Stimulated activated effector memory CD8-positive, alpha-beta T cell treated with anti-CD3 and anti-CD28 coated beads, Interleukin-12 subunit alpha, Interleukin-12 subunit beta, amount 100 ng/mL, for 72 hours (primary cell): ENCODE results near the gene LYVE1.
"Not testable (repeated sequence)": the region's sequence is repeated elsewhere in the genome, so short reads cannot be mapped to it uniquely, and the experiment has no call there.

Experiments used
- ATAC-seq: fragments of 150-1000 bp; cut with Tn5 transposase; 2 replicates; pipeline ENCODE4 v1.10.0; 2021
- DNase-seq, 2 donors: peaks; one replicate each; pipeline ENCODE4 v3.0.0; 2021 to 2022; ENCODE audit warnings: low spot score in 2 of 2
- H3K27ac Mint-ChIP-seq: one replicate; pipeline ENCODE4 v1.8.0; 2022; ENCODE audit warnings: mild to moderate bottlenecking, mixed read lengths
- H3K36me3 Mint-ChIP-seq: one replicate; pipeline ENCODE4 v1.8.0; 2022; ENCODE audit warnings: mild to moderate bottlenecking, mixed read lengths
- H3K4me1 Mint-ChIP-seq: one replicate; pipeline ENCODE4 v1.8.0; 2022; ENCODE audit warnings: mixed read lengths
- H3K4me3 Mint-ChIP-seq: one replicate; pipeline ENCODE4 v1.8.0; 2022; ENCODE audit warnings: mild to moderate bottlenecking, mixed read lengths
- H3K9me3 Mint-ChIP-seq: one replicate; pipeline ENCODE4 v1.8.0; 2022; ENCODE audit warnings: mixed read lengths

Gene LYVE1

DNA sequence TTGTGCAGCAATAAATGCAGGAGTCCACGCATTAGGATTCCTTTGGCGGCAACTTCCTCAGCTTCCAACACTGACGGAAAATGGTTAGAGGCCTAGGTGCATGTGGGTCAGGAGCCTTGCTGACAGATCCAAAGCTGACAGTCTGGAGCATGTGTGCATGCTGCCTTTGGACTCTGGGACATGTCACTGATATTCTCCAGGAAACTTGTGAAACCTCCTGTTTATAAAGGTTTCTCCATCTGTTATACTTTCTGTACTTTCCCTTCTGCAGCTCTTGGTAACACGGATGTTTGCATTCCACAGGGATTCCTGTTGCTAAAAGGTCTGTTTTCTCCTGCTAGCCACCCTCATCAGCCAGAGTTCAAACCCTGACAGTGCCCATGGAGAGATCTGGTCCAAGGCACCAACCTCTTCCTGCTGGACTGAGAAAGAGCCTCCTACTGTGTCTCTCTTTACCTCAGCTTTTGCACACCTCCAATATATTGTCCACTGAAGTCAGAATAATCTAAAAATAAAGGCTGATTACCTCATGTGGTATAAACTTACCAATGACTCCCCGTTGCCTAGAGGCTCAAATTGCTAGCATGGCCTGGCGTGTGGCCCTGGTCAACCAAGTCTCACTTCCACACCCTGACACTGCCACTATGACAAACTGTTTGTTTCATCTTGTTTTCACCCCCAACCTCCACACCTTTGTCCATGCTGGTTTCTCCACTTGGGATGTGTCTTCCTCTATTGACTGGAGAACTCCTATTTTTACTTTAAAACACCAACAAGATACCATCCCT lies 31.1 kb upstream of the LYVE1 start:
- Mint-ChIP-seq H3K27ac (no peak overlapping the region), H3K4me1 (no peaks in the 10 kb centered on the region), H3K36me3 (no peaks in the 10 kb centered on the region), H3K4me3 (no peak overlapping the region), H3K9me3 (no peaks in the 10 kb centered on the region)
- no peak for ATAC-seq
- no peak for DNase-seq

DNA sequence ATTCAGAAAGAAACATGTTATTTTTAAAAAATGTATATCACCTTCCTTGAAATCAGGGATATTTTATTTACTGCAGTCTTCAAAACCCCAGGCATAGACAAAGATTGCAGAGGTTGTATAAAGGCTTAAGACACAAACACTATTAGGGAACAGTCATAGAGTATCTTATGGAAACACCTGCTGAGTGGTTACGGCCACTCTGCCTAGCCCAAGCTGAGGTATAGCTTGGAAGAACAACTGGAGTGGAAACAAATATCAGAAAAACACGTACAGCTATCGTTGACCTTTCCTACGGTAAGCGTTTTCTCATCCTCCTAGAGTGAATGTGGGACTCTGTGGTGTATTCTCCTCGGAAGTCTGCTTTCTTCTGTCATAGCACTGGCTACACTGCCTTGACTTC lies 30.4 kb upstream of the LYVE1 start:
- H3K36me3 Mint-ChIP-seq, result no peaks in the 10 kb centered on the region
- no peak overlapping the region for H3K4me3 Mint-ChIP-seq
- H3K9me3 Mint-ChIP-seq, result no peaks in the 10 kb centered on the region
- H3K27ac Mint-ChIP-seq, result no peak overlapping the region
- H3K4me1 Mint-ChIP-seq, result no peaks in the 10 kb centered on the region
- no peak for ATAC-seq
- DNase-seq, result no peak

DNA sequence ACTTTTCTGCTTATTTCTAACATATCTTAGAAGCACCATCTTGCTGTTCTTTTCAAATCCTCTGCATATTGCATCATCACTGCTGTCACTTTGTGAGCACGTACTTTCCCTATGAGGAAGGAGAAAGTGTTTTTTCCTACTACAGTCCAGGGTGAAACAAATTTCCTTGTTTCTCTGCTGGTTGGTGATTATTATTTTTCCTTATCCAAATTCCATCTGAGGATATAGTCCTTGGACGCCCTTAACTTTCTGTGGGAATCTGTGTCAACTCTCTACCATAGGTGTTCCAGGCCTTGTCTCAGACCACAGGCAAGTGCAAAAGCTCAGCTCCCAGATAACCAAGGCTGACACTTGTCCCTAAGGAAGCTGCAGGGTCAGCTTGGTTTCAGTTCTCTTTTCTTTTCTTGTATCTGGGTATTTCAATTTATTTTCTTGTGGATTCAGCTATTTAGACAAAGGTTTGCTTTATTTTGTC lies 29.4 kb upstream of the LYVE1 start:
- no peak overlapping the region for H3K27ac Mint-ChIP-seq
- DNase-seq (no peak), ATAC-seq (no peak)
- H3K9me3 Mint-ChIP-seq, result no peaks in the 10 kb centered on the region
- no peaks in the 10 kb centered on the region for H3K4me1 Mint-ChIP-seq
- H3K4me3 Mint-ChIP-seq, result no peak overlapping the region
- no peaks in the 10 kb centered on the region for H3K36me3 Mint-ChIP-seq

DNA sequence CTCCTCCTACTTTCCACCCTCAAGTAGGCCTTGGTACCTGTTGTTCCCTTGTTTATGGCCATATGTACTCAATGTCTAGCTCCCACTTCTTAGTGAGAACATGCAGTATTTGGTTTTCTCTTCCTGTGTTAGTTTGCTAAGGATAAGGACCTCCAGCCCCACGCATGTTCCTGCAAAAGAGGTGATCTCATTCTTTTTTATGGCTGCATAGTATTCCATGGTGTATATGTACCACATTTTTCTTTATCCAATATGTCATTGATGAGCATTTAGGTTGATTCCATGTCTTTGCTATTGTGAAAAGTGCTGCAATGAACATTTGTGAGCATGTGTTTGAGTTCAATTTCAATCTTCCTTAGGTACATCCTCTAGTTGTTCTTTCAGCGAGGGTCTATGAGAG lies 27.4 kb upstream of the LYVE1 start:
- not testable (repeated sequence) for ATAC-seq, H3K9me3 Mint-ChIP-seq, H3K4me1 Mint-ChIP-seq, H3K27ac Mint-ChIP-seq, H3K36me3 Mint-ChIP-seq, DNase-seq, H3K4me3 Mint-ChIP-seq

DNA sequence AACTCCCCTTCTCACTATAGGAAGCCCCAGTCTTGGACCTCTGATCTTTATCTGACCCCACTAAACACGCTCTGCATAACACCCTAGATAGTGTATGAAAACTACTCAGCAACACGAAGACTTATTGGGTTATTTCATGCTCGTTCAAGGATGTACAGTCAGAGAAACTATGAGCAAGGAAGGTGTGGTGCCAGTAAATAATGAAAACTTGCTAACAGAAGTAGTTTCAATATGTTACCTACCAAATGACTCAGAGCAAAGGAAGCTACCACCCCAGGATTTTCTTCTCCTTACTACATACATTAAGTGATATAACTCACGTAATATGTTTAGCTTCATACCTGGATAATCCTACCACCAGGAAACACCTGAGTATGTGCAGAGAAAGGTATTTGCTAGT lies 25.9 kb upstream of the LYVE1 start:
- H3K4me1 Mint-ChIP-seq, result no peaks in the 10 kb centered on the region
- no peak overlapping the region for H3K4me3 Mint-ChIP-seq
- peak; percentile 95 for ATAC-seq
- DNase-seq, result no peak
- H3K9me3 Mint-ChIP-seq, result no peaks in the 10 kb centered on the region
- H3K27ac Mint-ChIP-seq, result no peak overlapping the region
- no peaks in the 10 kb centered on the region for H3K36me3 Mint-ChIP-seq

DNA sequence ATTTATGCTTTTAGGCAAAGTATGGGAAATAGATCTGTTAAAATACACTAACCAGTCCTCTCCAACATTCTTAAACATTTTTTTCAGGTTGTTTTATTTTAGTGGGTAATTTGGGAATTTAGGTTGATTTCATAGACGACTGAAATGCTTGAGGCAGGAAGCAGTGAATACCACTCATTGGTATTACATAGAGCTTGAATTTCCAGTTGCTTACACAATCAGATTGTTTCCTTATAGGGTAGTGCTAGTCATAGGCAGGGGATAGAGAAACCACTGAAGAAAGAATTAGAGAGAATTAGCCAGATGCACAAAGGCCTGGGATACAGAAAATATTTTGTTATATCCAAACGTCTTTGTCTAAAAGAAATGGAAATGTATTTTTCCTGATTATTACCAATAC lies 23.9 kb upstream of the LYVE1 start:
- Mint-ChIP-seq H3K9me3 (no peaks in the 10 kb centered on the region), H3K4me1 (no peaks in the 10 kb centered on the region), H3K27ac (no peak overlapping the region), H3K4me3 (no peak overlapping the region), H3K36me3 (no peaks in the 10 kb centered on the region)
- DNase-seq, result no peak
- no peak for ATAC-seq

DNA sequence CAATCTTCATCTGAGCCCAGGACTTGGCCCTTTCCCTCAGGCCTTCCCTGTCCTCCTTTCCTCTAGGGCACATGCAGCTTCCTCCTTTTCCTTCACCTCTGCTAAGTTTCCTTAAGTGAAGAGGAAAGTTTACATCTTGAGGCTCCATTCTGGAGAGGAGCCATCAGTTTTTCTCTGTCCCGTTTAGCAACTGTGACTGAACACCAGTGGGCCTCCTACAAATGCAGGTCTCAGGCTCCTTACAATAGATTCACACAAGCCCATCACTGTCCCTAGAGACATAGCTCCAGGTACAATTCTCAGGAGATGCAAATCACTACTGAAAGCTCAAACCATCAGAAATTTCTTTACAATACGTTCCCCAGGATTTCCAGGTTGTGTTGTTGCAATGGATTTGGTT lies 23.3 kb upstream of the LYVE1 start:
- ATAC-seq, result no peak
- Mint-ChIP-seq H3K27ac (no peak overlapping the region), H3K9me3 (no peaks in the 10 kb centered on the region), H3K36me3 (no peaks in the 10 kb centered on the region), H3K4me3 (no peak overlapping the region), H3K4me1 (no peaks in the 10 kb centered on the region)
- DNase-seq, result no peak

DNA sequence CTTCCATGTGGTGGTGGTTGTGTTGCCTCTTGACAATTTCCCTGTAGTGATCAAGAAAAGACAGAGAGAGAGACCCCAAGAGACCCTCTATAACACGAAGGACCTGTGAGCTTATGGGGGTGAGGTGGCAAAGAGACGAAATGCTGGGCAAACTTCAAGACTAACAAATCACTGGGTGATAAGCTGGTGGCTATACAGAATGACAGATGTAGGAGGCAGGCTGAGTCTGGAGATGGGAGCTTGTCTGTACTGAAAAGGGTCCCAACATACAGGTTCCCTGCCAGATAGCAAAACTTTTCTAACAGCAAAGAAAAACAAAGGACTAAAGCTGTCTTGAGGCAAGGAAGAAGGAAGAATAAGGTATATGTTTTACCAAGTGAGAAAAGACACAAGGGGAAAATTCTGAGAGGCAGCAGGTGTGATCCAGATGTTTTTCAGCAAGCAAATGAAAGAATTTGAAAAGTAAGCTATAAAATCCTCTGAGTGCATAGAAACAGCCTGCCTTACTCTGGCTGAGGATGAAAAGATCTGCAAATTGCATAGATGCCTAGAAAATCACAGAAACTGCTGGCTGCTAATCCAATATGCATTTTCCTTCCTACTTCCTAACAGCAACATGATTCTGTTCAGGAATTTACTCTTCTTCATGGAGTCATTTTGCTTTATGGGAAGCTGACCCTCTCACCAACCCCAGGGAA lies 21.9 kb upstream of the LYVE1 start:
- Mint-ChIP-seq H3K4me3 (no peak overlapping the region), H3K4me1 (no peaks in the 10 kb centered on the region), H3K27ac (no peak overlapping the region), H3K9me3 (no peaks in the 10 kb centered on the region), H3K36me3 (no peaks in the 10 kb centered on the region)
- ATAC-seq (no peak), DNase-seq (no peak)

DNA sequence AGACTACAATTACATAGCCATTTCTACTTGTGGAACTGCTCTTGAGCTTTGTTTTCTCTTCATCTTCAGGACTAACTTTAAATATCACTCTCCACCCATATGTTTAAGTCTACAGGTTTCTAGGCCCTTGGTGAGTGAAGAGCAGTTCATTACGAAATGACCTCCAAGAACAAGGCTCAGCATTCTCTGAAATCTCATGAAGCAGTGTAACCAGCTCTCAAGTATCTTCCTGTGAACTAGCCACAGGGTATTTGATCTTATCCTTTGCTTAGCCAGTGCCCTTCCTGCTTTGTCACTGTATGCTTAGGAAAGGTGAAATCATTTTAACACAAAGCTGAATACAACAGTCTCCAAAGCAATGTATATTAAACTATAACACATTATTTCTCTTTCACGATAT lies 20.4 kb upstream of the LYVE1 start:
- H3K9me3 Mint-ChIP-seq, result no peaks in the 10 kb centered on the region
- H3K4me1 Mint-ChIP-seq, result no peaks in the 10 kb centered on the region
- H3K36me3 Mint-ChIP-seq, result no peaks in the 10 kb centered on the region
- DNase-seq, result no peak
- no peak overlapping the region for H3K27ac Mint-ChIP-seq
- ATAC-seq, result no peak
- no peak overlapping the region for H3K4me3 Mint-ChIP-seq

DNA sequence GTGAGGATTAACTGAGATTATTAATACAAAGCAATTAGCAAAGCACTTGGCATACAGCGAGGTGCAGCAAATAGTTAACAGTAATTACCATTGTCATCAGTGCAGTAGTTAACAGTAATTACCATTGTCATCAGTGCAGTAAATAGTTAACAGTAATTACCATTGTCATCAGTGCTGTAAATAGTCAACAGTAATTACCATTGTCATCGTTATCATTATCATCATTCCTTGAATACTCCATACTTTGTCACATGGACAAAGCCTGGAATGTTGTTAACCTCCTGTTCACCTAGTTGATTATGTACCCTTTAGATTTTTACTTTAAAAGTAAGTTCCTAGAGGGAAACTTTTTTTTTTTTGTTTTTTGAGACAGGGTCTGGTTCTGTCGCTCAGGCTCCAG lies 19.5 kb upstream of the LYVE1 start:
- Mint-ChIP-seq H3K27ac (no peak overlapping the region), H3K4me1 (no peaks in the 10 kb centered on the region)

DNA sequence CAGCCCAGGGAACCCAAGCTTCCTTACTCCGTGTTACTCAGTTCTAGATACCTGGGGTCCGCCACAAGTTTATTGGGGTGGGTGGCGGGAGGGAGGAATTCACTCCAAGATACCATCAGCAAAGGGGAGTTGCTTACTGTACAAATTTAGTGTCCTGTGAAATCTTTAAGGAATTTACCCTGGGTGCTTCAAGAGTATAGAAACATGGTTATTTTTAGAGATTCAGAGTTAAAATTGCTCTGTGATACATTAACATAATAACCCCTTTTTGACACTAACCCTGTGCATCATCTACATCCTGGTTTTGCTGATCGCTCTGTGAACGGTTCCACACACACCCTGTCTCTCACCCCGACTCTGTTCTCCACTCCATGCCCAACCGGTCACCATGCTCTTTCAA lies 18.9 kb upstream of the LYVE1 start:
- Mint-ChIP-seq H3K9me3 (no peaks in the 10 kb centered on the region), H3K4me1 (no peaks in the 10 kb centered on the region), H3K27ac (no peak overlapping the region), H3K4me3 (no peak overlapping the region), H3K36me3 (no peaks in the 10 kb centered on the region)
- DNase-seq, result no peak
- no peak for ATAC-seq

More for the DNA sequence above, 19.5 kb upstream of the LYVE1 start:
- H3K36me3 Mint-ChIP-seq, result no peaks in the 10 kb centered on the region
- H3K4me3 Mint-ChIP-seq, result no peak overlapping the region
- H3K9me3 Mint-ChIP-seq, result no peaks in the 10 kb centered on the region
- DNase-seq (no peak), ATAC-seq (no peak)

DNA sequence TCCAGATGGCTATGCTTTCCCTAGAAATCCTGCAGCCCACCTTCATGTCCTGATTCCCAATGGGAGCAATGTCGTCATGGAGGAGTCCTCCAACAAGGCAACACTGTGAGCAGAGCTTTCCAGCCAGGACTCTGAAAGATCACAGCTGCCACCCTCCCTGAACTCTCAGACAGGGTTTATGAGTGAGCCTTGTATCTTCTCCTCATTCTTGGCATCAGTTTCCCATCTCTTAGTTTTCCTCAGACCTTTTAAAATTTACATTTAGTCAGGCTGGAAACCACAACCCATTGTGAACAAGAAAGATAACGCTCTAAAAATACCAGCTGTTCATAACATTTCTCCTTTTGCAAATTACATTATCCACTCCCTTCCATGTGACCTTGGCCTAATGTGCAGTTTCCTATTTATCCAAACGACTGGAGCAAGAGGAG lies 15.6 kb upstream of the LYVE1 start:
- ATAC-seq (no peak), DNase-seq (no peak)
- Mint-ChIP-seq H3K27ac (no peak overlapping the region), H3K4me1 (no peaks in the 10 kb centered on the region), H3K36me3 (no peaks in the 10 kb centered on the region), H3K4me3 (no peak overlapping the region), H3K9me3 (no peaks in the 10 kb centered on the region)

DNA sequence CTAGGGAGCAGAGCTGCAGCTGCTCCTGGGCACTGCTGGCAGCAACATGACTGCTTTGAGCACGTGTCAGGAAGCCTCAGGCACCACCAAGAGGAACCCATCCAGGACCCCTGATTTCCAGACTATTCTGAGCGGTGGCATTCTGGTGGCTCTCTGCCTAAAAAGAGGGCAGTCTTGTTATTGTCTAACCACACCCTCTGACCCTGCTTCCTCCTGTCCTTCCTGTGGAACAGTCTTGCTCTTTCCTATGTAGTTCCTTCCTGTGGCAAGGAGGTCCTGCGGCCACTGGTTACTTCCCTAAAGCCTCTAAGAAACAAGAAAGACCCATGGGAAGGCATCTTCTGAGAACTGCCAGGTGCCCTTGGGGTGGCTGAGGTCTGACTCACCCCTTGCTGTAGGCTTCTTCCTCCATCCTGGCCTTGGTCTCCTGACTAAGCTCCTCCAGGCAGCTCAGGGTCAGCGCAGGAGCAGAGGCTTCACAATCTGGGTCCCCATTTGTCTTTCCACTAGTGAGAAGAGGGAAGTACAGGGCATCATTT lies 13.1 kb upstream of the LYVE1 start:
- H3K9me3 Mint-ChIP-seq, result no peaks in the 10 kb centered on the region
- H3K27ac Mint-ChIP-seq, result no peak overlapping the region
- DNase-seq (no peak), ATAC-seq (no peak)
- H3K4me1 Mint-ChIP-seq, result no peaks in the 10 kb centered on the region
- H3K4me3 Mint-ChIP-seq, result no peak overlapping the region
- no peaks in the 10 kb centered on the region for H3K36me3 Mint-ChIP-seq

DNA sequence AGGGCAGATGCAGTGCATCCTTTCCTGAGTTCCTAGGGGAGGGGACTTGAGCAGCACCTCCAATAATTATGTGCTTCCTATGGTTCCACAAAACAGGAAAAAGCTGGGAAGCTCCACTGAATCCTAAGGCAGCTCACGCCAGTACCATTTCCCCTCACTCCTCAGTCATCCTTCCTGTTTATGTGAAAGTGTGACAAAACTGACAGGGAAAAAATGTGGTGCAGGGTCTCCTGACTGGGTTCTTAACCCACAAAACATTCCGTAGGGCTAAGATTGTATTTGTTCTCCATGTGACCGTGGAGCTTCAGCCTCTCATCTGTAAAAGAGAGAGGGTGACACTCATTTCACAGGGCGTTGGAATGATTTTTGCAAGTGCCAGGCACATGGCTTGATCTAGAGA lies 12.2 kb upstream of the LYVE1 start:
- no peak for DNase-seq
- H3K36me3 Mint-ChIP-seq, result no peaks in the 10 kb centered on the region
- no peak overlapping the region for H3K27ac Mint-ChIP-seq
- H3K4me1 Mint-ChIP-seq, result no peaks in the 10 kb centered on the region
- H3K9me3 Mint-ChIP-seq, result no peaks in the 10 kb centered on the region
- ATAC-seq, result no peak
- H3K4me3 Mint-ChIP-seq, result no peak overlapping the region

DNA sequence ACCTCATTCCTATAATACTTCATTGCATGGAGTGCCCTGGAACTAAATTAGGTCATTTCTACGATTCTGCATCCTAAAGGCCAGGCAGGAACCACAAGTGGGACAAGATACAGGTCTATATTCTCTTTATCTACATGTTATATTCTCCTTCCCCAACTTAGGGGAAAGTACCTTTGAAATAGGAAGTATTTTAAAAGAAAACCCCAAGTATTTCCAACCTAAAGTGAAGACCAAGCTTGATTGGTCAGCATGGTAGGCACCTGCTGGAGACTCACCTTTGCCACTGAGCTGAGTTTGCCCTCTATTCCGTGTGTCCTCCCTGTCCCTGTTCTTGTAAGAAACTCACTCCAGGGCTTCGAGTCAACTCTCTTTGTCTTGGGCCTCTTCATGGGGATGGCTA lies 11.2 kb upstream of the LYVE1 start:
- no peak for DNase-seq
- H3K4me3 Mint-ChIP-seq, result no peak overlapping the region
- H3K4me1 Mint-ChIP-seq, result no peaks in the 10 kb centered on the region
- H3K27ac Mint-ChIP-seq, result no peak overlapping the region
- H3K9me3 Mint-ChIP-seq, result no peaks in the 10 kb centered on the region
- ATAC-seq, result no peak
- H3K36me3 Mint-ChIP-seq, result no peaks in the 10 kb centered on the region

DNA sequence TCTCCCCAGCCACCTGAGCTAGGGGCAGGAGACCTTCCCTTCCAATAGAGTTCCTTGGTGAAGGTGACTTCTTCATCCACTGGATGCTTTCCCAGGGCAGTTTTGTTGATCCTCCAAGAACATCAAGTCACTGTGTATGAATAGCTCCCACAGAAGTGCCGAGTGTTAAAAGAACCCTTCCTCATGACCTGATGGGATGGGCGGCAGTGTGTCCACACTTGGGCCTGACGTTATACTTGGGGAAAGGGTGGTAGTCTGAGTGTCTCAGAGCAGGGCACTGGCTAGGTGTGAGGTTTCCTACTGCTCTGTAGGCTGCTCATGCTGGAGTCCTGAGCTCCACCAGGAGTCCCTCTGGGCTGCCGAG lies 7.6 kb upstream of the LYVE1 start:
- Mint-ChIP-seq H3K9me3 (no peaks in the 10 kb centered on the region), H3K4me3 (no peak overlapping the region), H3K27ac (no peak overlapping the region), H3K36me3 (no peaks in the 10 kb centered on the region), H3K4me1 (no peaks in the 10 kb centered on the region)
- no peak for DNase-seq
- ATAC-seq, result no peak
